HG03439 (cell line): ENCODE results near the gene GABRA4.

ENCODE experiments used
- ATAC-seq: cut with Tn5 transposase; IDR thresholded peaks from one replicate; pipeline ENCODE4 v1.9.1; 2021; ENCODE audit warnings: mild to moderate bottlenecking, moderate library complexity; ENCODE audit not compliant: unreplicated experiment

GABRA4 gene

DNA sequence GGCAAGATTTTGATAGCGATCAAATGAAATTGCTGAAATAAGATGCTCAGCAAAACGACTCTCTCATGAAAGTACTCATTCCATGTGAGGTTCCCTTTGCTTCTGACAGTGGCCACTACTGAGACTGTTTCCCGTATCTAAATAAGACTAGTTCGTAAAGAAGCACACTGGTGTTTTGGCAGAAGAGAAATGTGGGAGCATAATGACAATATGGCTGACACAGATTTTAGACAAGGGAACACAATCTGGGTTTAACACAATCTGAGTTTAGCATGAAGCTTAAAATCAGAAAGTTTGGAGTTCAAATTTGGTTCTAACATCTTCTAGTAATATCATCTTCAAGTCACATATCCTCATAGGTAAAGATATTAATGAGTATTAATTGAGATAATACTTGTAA is 13.7 kb downstream of the GABRA4 start:
- ATAC-seq, result no peak

DNA sequence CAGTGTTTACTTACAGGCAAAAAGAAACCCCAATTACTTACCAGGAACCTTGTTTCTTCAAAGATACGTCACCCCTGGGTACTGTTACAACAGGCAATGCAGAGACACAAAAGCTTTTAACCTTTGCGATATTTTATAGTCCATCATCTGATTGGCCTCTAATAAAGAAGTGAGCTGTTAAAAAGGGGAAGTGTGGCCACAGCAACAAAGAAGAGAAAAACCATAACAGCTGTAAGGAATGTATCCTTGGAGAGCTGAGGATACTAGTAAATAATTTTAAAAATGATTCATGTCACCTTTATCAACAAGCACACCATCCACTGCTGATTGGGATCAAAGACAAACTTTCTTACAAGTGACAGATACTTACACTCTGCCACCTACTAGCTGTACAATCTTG is 14.1 kb downstream of the GABRA4 start:
- ATAC-seq, result no peak

DNA sequence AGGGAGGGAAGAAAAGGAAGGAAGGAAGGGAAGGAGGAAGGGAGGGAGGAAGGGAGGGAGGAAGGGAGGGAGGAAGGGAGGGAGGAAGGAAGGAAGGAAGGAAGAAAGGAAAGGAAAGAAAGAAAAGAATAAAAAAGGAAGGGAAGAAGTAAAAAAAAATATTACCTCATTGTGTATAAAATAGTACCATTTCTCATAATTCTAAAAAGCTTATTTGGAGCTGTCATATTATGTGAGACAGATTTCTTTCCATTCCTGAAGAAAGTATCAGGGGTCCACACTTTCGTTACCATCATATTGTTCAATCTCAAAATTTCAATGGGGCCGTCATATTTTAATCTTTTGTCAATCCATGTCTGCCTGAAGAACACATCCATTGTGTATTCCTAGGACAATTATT is 16.1 kb downstream of the GABRA4 start:
- no peak for ATAC-seq

DNA sequence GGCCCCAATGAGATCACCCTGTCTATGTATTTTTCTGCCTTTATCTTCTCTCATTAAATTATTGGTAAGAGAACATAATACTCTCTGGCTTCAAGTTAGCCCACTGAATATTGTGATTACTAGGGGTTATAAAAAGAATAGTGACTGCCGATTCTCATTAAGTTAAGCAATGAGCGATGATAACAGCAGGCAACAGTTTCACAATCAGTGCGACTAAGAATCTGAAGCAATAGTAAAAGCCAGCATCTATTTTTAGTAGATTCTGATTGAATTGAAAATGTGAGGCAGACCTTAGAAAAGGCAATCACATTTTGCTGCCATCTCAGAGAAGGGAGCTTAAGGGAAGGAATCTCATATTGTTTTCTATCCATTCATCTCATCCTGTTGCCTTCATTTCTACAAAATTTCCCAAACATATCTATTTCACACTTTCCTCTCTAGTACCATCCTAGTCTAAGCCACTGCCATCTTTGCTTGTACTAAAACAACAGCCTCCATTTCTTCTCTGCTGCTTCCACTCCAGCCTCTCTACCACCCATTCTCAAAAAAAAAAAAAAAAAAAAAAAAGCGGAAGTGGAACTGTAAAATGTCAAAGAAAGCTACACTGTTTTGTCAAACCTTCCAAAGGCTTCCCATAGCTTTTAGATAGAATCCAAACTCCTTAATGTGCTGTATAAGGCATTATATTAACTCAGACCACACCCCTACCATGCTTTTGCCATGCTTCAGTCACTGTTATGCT is 17.4 kb downstream of the GABRA4 start:
- no peak for ATAC-seq

DNA sequence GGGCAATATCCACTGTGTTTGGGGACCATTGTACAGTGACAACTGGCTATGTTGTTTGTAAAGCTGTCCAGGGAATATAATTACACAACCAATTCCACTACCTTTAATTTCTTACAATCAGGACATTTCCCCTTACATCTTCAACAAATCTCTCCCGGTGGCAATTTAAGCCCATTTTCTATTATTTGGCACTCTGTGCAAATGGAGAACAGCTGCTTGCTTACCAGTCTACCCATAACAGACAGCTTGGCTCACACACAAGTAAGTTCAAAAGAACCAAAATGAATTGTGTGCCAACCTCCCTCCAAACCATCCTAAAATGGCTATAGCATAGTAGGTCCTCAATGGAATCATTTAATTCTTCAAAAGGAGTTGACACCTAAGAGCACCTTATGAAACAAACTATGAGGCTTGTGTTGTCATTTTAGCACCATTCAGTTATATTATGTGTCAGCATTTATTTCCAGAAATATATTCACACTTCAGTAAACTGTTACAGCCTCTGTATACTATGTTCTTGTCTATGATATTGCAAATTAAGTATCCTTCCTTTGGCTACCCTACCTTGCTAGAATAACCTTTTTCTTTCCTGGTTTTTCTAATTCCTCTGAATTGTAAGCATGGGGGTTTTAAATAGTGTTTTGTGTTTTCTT is 18.4 kb downstream of the GABRA4 start:
- no peak for ATAC-seq

DNA sequence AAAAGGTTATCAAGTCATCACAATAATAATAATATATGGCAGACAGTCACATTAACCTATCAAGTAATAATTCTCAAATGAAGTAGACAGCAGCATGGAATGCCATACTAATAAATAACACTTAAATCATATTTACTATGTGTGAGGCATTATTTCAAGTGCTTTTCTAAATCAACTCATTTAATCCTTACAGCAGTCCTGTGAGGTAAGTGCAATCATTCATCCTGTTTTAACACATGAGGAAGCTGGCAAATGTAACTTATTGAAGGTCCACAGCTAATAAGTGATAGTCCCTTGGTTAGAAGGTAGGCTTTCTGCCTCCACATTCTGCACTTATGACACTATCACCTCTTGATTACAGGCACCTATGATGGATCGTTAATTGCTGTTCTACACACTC is 24.5 kb downstream of the GABRA4 start:
- ATAC-seq, result no peak

DNA sequence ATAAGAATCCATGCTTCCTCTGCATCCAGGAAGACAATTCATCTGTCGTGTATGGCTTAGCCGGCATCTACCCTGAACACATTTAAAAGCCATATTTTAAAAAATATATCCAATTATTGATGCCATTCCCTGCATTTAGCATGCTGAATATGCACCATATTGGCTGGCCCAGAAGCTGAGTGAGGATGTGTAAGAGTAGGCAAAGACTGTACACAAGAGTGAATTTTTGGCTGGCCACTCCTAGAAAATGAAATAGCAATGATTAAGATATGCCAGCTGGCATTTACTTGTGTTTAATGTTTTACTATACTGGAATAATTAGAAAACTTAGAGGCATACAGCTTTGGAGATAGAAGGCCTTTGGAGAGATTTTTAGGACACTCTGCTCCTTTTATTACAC is 25.8 kb downstream of the GABRA4 start:
- no peak for ATAC-seq

DNA sequence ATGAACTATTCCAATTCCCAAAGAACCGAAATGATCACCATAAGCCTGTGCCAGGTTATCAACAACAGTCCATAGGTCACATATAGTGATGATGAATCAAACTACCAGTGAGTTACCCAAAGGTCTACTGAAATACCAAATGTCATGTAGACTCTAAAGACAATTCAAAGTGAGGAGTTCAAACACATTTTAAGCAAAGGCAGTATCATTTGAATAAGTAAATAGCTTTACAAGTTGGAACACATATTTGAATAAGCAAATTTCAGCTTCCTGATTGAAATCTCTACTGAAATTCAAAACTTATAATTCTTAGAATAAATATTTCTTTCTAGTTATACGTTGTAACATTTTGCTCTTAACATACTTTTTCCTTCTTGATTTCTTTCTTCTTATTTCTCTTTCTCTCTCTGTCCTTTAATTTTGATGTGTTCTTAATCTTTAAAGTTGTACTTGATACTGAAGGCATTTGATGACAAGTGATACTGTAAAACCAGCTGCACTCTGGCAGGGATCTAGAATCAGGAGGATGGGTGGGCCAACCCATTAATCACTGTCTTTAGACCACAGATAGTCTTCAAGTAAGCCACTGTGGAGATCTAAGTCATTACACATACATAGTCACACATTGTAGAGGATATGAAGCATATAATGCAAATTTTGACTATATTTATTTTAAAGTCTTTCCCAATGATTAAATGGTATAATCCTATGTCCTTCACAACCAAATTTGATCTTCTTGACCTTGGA is 34.5 kb downstream of the GABRA4 start:
- ATAC-seq, result no peak

DNA sequence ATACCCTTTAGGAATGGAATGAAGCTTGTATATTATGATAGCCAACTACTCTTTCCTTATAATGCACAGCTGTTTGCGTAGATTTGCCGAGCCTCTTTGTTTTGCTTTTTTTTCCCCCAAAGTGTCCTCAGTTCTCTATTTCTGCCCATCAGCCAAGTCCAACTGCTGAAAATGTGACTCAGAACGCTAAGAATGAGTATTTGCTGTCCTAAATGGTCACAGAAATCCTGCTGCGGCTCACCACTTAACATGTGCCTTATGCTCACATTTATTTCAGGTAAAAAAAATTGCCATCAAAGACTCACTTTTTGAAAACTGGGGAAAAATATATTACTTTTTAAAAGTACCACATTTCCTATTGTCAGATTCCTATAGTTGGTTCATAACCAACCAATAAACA is 36.9 kb downstream of the GABRA4 start:
- ATAC-seq, result no peak

DNA sequence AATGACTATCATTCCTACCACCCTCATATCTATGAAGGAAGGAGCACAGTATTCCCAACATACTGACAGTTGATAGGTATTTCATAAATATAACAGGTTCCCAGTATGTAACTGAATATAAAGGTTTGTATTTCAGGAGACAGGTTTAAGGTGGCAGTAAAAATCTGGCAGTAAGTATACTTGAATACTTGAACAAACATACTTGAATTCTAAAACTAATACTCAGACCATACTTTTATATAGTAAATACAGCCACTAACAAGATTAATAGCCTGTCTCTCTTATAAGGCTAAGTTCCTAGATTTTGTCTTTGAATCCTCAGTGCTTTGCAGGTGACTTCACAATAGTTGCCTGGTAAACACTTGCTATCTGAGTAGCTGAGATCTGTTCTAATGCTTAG is 37.8 kb downstream of the GABRA4 start:
- no peak for ATAC-seq

DNA sequence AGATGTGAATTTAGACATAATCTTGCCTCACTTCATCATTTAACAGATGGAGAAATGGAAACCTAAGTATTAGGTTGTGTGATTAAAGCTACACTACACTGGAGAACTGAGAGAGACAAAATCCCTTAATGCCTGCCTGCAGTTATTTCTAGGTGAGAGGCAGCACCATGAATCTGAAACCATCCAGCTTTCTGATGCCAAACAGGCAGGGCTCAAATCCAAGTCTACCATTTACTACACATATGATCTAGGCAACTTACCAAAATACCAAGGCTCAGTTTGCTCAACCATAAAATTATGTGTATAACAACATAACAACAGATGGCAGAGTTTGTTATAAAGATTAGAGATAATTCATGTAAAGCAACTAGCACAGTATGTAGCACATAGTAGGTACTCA is 38.7 kb downstream of the GABRA4 start:
- ATAC-seq, result no peak

DNA sequence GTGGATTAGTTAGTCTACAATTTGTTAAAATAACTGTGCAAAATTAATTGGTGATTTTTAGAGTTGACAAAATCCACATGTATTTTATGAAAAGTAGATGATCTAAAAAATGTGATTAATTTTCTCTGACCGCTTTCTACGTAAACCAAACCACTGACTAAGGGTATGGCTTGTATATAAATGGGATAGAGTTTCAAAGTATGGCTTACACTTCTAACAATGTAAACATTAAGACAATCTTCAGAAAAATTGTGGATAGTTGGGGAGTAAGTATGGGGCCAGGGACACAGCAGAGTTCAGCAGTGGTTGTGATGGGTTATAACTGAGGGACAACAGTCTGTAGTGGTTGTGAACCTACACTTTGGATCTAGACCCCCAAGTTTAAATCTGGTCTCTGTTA is 39.8 kb downstream of the GABRA4 start:
- no peak for ATAC-seq

DNA sequence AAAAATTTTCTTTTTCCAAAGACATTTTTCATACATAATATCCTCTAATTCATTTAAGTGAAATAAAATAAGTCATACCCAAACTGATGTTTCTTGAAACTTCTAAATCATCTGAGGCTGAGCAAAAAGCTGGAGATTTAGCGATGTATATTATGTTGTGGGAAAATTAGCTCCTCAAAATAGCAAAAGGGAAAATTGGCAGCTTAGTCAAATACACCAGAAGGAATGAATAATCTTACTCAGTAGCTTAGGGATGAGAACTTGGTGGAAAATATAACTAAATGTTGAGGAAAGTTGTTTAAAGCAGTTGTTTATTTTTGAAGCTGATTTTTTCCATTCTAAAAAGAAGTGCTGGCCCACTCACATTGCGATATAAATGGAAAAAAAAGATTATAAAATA is 40.9 kb downstream of the GABRA4 start:
- no peak for ATAC-seq

DNA sequence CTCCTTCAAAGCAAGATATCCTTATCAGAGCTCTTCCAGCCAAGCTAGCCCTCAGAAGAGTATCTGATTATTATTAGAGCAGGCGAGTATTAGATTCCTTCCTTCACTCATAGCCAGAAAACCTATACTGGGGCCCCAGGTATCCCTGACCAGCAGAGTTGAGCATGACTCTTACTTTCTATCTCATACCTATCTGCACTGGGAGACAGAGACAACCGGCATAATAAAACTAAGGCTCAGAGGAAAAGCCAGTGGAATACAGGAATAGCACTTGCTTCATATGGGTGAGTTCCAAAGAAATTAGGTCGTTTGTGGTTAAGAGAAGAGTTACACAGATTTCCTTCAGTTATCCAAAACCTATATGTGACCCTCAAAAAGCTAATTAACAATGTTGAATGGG is 42.6 kb downstream of the GABRA4 start:
- no peak for ATAC-seq

DNA sequence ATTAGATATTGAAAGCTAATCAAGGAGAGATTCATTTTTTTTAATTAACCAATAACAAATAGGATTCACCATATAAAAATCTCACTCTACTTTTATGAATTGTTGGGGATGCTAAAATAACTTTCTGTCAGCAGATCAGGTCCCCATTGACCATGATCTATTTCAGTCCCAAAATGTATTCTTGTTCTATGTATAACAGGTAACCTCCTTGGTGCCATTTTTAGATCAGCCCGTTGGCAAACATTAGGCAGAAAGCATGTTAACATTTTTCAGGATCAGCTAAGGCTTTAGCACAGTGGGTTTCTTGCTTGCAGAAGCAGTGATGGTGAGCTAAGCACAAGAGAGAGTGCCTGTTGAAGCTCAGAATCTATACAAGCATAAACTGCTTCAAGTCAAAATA is 43.6 kb downstream of the GABRA4 start:
- ATAC-seq, result no peak

DNA sequence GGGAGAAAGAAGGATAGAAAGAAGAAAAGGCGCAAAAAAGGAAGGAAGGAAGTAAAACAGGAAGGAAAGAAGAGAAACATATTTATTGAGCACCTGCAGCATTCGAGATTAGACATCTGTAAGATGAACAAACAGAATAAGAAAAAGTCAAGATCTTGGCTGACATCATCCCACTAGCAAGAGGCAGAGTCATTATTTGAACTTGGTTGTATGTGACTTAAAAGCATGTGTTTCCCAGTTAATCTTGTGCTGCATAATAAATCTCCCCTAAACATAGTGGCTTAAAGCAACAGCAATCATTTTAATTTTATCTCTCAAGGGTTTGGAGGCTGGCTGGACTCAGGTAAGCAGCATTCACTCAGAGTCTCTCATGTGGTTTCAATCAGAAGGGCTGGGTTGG is 45.8 kb downstream of the GABRA4 start:
- no peak for ATAC-seq

DNA sequence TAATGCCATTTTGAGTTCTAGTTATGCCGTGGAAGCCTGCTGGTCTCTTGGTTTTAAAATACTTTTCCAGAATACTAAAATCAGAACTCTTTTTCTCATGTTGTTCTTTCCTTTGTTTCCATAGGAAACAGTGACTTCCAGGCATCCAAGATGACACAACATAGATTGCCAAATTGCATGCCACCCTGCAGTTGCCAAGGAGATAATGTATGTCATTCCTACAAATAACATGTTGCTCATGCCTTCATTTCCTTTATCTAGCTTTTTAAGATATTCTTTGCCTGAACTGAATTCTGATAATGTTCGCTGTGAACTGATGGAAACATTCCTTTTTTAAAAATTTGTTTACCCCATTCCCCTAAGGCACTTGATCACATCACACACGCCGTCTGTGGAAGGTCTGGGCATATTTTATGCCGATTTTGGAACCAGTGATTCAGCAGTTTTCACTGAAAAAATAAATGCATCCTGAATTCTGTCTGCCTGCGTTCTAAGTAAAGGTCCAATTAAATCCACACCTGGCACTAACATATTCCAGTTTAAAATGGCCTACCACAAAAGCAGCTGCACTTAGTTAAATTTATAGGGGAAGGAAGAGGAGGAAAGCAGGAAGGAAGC is 46.4 kb downstream of the GABRA4 start:
- ATAC-seq, result no peak

DNA sequence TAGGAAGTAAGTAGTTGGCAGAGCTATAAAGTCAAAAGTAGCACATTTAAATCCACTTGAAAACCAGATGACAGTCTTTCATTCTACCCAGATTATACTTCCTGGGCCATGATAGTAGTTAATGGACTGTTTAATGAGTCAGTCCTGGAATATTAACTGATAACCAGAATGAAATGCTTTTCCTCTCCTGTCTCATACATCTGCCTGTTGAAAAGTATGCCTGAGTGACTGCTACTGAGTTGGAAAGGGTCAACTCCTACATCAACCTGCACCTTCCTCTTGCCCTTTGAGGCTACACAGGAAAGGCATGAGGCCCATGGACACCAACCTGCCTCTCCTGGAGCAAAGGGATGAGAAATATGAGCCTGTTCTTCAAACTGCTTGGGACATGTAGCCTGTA is 48.3 kb downstream of the GABRA4 start:
- no peak for ATAC-seq

DNA sequence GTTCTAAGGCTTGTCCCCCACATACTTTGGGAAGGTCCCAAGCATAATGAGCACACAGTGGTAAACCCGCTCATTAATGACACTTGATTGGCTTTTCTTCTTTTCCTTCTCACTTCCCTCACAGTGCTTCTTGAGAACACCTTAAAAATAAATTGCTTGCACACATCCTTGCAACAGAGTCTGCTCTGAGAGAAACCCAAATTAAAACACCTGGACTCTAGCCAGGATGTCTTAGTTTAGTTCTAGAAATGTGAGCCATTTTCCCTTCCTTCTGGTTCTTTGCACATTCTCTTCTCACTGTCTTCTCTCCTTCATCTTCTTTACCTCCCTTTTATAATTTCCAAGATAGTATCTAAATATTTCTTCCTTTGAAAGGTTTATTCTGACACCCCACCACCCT is 49.0 kb downstream of the GABRA4 start:
- no peak for ATAC-seq

DNA sequence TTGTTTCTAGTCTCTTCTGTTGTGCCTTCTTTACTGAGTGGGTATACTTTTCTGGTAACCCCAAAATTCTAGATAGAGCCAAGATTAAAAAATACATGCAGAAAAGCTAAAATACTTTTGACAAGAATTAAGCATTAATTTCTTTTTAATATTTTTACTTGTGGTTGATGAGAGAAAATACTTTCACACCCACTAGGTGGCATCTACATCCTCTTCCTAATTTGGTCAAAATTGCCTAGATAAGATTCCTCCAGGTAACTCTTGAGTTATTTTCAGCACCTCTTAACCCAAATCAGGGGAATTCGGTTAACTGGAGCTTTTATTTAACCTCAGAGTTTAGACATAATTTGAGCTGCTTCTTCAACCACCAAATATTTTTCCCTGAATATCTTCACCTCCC is 55.9 kb downstream of the GABRA4 start:
- no peak for ATAC-seq

DNA sequence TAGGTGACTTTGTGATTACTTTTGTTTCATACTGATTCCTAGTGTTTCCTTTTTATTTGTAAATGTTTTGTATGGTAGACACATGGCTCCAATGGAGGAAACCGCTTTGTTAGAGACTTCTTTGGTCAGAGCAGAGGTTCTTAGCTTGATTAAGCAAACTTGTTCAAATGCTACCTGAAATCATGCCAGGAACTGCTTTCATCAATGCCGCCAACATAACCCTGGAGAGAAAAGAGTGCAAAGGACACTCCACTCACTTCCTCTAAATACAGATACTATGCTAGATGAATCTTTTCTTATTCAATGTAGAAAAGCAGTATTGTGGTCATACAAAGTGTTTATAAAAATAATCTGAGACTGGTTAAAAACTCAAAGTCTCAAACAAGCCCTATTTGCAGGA is 58.7 kb downstream of the GABRA4 start:
- no peak for ATAC-seq

DNA sequence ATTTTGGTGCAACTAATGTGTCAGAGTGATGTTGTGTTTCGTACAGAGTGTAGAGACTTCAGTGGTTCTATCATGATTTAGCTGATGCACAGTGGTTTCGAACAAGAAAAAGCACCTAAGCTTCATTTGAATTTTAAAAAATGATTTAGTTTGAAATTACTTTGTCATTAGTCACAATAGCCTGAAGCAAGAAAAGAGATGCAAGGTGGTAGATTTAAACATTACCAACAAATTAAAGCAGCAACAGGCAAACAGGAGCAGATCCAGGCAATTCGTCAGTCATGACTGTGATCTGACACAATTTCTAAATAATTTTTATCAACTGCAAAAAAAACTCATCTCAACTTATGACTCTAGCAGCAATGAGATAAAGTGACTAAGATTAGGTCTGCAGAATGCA is 59.7 kb downstream of the GABRA4 start:
- ATAC-seq, result no peak
